ENCODE results near the gene ACSS1. TPM values are rescaled to one million over a fixed set of nuclear protein-coding genes. Genes with fewer than 3 reads are reported as not detected.
A peak's percentile ranks its signal among the peaks of the same experiment; 100 is the strongest.

Gene ACSS1
- total and polyA plus RNA-seq, 7 donors, result 8.8 to 53.3 (median 16.8) TPM

DNA sequence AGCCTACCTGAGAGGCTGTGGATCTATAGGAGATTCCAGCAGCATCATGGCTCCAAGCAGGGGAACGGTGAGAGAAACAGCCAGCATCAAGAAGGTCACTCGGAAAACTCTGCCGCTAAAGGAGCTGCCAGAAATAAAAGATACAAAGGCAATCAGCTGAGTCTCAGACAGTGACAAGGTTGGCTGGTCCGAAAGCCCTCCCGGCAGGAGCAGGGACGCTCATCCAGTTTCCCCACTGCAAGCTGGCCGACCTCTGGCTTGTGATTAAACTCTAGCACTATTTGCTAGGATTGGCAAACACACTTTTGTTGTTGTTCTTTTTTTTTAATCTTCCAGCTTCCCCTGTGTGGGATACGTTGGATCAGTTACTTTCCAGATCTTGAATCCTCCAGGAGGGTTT lies 74.0 kb downstream of the ACSS1 start:
- H3K27me3 ChIP-seq (ENCODE audit: insufficient read depth in 3 of 3, low read length in 2 of 3), result no peaks in the 10 kb centered on the region
- H3K27ac ChIP-seq, result no peak overlapping the region
- TF ChIP-seq, protein P1, sequence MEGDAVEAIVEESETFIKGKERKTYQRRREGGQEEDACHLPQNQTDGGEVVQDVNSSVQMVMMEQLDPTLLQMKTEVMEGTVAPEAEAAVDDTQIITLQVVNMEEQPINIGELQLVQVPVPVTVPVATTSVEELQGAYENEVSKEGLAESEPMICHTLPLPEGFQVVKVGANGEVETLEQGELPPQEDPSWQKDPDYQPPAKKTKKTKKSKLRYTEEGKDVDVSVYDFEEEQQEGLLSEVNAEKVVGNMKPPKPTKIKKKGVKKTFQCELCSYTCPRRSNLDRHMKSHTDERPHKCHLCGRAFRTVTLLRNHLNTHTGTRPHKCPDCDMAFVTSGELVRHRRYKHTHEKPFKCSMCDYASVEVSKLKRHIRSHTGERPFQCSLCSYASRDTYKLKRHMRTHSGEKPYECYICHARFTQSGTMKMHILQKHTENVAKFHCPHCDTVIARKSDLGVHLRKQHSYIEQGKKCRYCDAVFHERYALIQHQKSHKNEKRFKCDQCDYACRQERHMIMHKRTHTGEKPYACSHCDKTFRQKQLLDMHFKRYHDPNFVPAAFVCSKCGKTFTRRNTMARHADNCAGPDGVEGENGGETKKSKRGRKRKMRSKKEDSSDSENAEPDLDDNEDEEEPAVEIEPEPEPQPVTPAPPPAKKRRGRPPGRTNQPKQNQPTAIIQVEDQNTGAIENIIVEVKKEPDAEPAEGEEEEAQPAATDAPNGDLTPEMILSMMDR (IDR thresholded peaks at IDR 0.05), result no peak
- intact Hi-C loops (cut with DNase I), result loop anchor here in 1 of 2 donors (10.0 kb wide), 1 partner anchor 631 kb away; no protein-coding TSS in a partner anchor
- WGBS, 3 donors, result 78 to 87% (median 87%) methylated on average over 8 of the region's 8 CpGs
- H3K9me3 ChIP-seq, result no peaks in the 10 kb centered on the region
- ATAC-seq (no peak), DNase-seq (no peak)
- H3K4me1 ChIP-seq, result peaks cover 28% of the 10 kb centered on the region
- H3K36me3 ChIP-seq (ENCODE audit: insufficient read depth in 1 of 2, low read depth in 1 of 2), result peaks cover 0 to 29% of the 10 kb centered on the region in 2 donors
- H3K4me3 ChIP-seq, result no peak overlapping the region

DNA sequence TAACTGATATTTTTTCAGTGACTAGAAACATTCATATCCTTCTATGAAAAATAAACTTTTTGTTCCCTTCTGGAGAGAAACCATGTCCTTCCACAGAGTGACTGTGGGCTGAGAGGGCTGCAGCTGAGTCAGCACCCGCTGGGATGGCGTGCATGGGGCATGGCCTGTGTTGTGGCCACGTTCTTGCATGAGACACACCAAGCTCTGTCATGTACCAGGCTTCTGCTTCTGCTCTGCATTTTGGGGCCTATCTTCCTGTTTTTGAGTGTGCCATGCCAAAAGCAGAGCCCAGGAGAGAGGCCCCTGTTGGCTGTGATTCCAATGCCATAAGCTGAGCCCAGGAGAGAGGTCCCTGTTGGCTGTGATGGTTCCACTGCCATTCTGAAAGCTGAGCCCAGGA lies 76.1 kb downstream of the ACSS1 start:
- peaks cover 0 to 39% of the 10 kb centered on the region in 2 donors for H3K36me3 ChIP-seq (ENCODE audit: insufficient read depth in 1 of 2, low read depth in 1 of 2)

DNA sequence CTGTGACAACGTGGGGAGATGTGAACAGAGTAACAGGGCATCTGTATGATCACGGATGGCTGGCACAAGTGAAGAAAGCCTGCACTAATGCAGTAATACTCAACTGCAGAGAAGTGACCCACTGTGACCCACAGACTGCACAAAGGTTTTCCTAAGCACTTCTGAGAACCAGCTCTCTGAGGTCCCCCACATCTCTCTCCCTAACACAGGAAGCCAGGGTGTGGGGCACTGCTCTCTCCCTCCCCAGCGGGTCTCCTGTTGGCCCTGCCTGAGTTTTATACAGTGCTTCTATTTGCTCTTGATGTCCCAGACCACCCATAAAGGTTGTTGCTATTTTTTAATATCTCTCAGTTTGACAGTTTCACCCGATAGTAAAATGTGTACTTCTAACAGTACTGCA lies 76.7 kb downstream of the ACSS1 start:
- intact Hi-C loops (cut with DNase I), result loop anchor here in 1 of 2 donors (10.0 kb wide), 1 partner anchor 634 kb away; no protein-coding TSS in a partner anchor
- H3K4me3 ChIP-seq, result no peak overlapping the region
- H3K9me3 ChIP-seq, result no peaks in the 10 kb centered on the region
- no peaks in the 10 kb centered on the region for H3K27me3 ChIP-seq (ENCODE audit: insufficient read depth in 3 of 3, low read length in 2 of 3)
- peaks cover 0 to 41% of the 10 kb centered on the region in 2 donors for H3K36me3 ChIP-seq (ENCODE audit: insufficient read depth in 1 of 2, low read depth in 1 of 2)
- no peak for ATAC-seq
- TF ChIP-seq, protein P1 (IDR thresholded peaks at IDR 0.05), result no peak
- H3K4me1 ChIP-seq, result peaks cover 25% of the 10 kb centered on the region
- no peak for DNase-seq
- 71 to 85% (median 78%) methylated on average over 4 of the region's 4 CpGs for WGBS, 3 donors
- no peak overlapping the region for H3K27ac ChIP-seq

More for the DNA sequence above, 76.1 kb downstream of the ACSS1 start:
- ATAC-seq (no peak), DNase-seq (peak; percentile 39 to 69)
- no peak overlapping the region for H3K27ac ChIP-seq
- WGBS, 3 donors, result 82 to 95% (median 87%) methylated on average over 3 of the region's 3 CpGs
- TF ChIP-seq, protein P1 (IDR thresholded peaks at IDR 0.05), result no peak
- peaks cover 28% of the 10 kb centered on the region for H3K4me1 ChIP-seq
- H3K27me3 ChIP-seq (ENCODE audit: insufficient read depth in 3 of 3, low read length in 2 of 3), result no peaks in the 10 kb centered on the region
- no peaks in the 10 kb centered on the region for H3K9me3 ChIP-seq
- H3K4me3 ChIP-seq, result no peak overlapping the region
- intact Hi-C loops (cut with DNase I), result loop anchor here in 1 of 2 donors (10.0 kb wide), 1 partner anchor 633 kb away; no protein-coding TSS in a partner anchor

DNA sequence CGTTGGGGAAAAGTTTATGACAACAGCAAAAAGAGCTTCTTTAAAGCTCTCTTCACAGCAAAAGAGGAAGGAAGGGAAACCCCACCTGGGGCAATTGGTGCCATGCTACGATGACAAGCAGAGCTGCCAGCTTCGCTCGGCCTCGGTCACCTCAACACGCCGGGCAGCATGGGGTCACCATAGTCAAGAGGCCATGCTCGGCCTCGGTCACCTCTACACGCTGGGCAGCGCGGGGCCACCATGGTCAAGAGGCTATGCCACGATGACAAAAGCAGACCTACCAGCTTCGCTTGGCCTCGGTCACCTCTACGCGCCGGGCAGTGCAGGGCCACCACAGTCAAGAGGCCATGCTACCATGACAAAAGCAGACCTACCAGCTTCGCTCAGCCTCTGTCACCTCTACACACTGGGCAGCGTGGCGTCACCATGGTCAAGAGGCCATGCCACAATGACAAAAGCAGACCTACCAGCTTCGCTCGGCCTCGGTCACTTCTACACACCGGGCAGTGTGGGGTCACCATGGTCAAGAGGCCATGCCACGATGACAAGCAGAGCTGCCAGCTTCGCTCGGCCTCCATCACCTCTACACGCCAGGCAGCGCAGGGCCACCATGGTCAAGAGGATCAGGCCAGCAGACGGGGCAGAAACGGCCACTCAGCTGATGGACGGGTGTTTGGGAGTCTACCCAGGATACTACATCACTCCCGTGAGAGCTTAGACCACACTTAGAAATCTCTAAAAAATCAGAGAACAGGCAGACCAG lies 77.5 kb downstream of the ACSS1 start:
- DNase-seq (no peak), ATAC-seq (no peak)
- WGBS, 3 donors, result 96 to 98% (median 97%) methylated on average over 34 of the region's 34 CpGs
- intact Hi-C loops (cut with DNase I), result loop anchor here in 1 of 2 donors (10.0 kb wide), 1 partner anchor 634 kb away; no protein-coding TSS in a partner anchor
- peaks cover 0 to 45% of the 10 kb centered on the region in 2 donors for H3K36me3 ChIP-seq (ENCODE audit: insufficient read depth in 1 of 2, low read depth in 1 of 2)
- H3K27me3 ChIP-seq (ENCODE audit: insufficient read depth in 3 of 3, low read length in 2 of 3), result no peaks in the 10 kb centered on the region
- TF ChIP-seq, protein P1 (IDR thresholded peaks at IDR 0.05), result no peak
- H3K27ac ChIP-seq, result no peak overlapping the region
- H3K4me1 ChIP-seq, result peaks cover 17% of the 10 kb centered on the region
- H3K9me3 ChIP-seq, result no peaks in the 10 kb centered on the region
- H3K4me3 ChIP-seq, result no peak overlapping the region

Measured in psoas muscle (tissue), 8 donors.